T47D (cell line): ENCODE data around the gene RNFT1.
"Not testable (repeated sequence)": the region's sequence is repeated elsewhere in the genome, so short reads cannot be mapped to it uniquely, and the experiment has no call there.

Experiments used
- DNase-seq, 2 experiments: peaks; one replicate each; pipeline versions ENCODE4 v3.0.0 to v3.0.0-alpha.2; 2011 to 2012; ENCODE audit warnings: low read depth in 1 of 2, low spot score in 1 of 2
- JUND ChIP-seq: IDR thresholded peaks from 2 replicates; pipeline ENCODE4 v1.6.1; 2012; ENCODE audit warnings: low read depth
- in situ Hi-C: cut with HindIII; loops from 2 replicates; pipeline ENCODE4 v1.10.0; 2016; ENCODE audit warnings: low sequenced_read_pairs, low pct_unique_long_range_greater_than_20kb

The RNFT1 gene, protein sequence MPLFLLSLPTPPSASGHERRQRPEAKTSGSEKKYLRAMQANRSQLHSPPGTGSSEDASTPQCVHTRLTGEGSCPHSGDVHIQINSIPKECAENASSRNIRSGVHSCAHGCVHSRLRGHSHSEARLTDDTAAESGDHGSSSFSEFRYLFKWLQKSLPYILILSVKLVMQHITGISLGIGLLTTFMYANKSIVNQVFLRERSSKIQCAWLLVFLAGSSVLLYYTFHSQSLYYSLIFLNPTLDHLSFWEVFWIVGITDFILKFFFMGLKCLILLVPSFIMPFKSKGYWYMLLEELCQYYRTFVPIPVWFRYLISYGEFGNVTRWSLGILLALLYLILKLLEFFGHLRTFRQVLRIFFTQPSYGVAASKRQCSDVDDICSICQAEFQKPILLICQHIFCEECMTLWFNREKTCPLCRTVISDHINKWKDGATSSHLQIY

DNA sequence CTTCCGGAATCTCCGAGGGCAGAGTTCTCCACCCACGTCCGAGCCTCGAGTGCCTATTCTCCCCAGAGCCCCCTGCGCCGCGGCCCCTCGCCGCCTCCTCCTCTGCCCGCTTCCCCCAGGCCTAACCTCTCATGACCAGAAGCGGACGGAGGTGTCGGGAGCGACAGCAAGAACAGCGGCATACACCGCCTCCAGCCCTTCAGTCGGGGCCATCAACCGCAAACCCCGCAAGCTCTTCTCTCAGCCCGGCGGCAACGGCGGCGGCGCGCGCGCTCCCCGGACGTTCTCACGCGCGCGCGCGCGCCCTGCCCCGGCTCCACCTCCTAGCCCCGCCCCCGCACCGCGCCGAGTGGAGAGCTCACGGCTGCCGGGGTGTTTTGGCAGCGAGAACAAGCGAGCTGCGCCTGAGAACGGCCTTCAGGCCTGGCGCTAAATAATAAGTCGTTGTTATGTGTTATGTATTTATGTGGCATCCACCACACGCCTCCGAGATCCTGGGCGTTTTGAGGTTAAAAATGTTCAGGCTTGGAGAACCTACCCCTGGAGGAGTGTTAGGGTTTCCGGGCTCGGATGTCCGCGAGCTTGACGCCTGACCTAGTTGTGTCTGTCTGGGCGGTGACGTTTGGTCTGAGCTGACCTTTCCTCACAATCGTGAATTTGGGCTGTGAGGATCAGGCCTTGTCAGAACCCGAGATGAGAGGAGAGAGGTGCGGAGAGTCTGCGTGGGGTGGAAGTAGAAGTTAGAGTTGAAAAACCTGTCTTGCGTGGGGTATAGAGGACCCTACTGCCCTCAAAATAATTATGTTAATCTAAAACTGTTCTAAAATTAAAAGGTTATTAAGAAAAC is at the start of gene RNFT1:
Gene RNFT1, minus strand, starts transcription at position 259 of the 847 bp plus-strand sequence. Its CDS starts 77 bp downstream, at position 182.
- DNase-seq = peak; percentile 92 to 93
- in situ Hi-C loops = no loop called here
- TF ChIP-seq JUND = no peak

DNA sequence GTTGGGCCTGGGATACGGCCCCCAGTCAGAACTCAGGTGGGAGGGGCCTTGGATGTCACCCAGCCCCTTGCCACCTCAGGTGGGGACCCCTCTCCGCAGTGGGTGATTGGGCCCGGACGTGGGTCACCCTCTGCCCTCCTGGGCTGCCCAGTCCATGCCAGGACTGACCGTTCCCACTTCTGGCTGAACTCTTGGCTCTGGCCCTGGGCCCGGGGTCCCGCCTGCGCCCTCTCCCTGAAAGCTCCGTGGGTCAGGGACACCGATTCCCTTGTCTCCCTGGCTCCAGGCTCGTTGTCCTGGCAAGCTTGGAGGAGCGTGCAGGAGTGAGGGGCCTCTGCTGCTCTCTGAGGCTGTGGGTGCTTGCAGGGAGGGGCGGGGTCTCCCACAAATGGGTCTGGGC is 44.8 kb upstream of the RNFT1 start:
- in situ Hi-C loops = not testable (repeated sequence)

DNA sequence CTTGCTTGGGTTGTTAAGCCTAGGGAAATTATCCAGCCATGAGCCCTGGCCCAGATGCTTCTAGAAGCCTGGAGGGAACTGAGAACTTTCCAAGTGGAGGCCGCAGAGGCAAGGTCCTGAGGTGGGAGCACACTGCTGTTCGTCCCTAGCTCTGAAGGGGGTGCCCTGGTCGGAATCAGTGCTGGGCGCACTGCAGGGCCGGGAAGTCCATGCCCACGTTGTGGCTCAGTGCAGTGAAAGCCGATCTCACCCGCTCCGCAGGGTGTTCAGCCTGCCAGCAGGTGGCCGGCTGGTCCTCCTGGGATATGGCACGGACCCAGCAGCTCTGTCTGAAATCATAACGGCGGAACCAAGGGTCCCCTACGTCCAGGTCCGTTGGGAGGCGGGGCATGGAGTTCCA is 43.8 kb upstream of the RNFT1 start:
- in situ Hi-C loops, DNase-seq: not testable (repeated sequence)

More for the DNA sequence above, 44.8 kb upstream of the RNFT1 start:
- DNase-seq = not testable (repeated sequence)

DNA sequence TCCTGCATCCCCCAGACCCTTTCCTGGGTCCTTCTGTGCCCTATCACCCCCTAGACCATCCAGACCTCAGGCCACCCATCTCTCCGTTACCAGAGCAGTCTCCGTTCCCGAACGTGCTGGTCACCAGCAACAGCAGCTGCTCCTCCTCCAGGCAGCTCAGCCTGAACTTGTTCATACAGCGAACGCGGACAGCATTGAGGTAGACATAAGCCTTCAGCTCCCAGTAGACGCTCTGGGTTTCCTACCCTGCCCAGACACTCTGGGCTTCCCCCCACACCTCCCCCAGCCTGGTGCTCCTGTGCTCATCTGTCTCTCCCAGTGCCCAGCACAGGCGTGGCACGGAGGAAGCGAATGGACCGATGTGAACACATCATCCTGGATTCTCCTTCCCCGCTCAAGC is 41.6 kb upstream of the RNFT1 start:
- no peak for DNase-seq
- in situ Hi-C loops = no loop called here
- TF ChIP-seq JUND = no peak

DNA sequence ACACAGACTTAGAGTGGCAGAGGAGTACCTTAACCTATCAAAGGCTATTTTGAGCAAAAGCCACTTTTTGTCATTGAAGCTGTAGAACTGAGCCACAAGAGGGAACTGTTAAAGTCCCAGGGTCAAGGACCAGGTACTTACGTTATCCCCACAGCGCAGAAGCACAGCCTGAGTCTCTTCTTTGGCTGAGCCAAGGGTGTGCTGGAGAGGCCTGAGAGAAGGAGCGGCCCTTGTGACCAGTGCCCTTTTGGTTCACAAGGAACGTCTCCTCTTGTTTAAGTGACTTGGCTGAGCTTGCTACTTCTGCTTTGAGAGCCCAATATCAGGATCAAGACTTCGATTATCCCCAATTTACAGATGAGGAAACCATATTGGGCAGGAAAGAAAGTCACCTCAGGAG is 40.0 kb upstream of the RNFT1 start:
- DNase-seq, in situ Hi-C loops: not testable (repeated sequence)

DNA sequence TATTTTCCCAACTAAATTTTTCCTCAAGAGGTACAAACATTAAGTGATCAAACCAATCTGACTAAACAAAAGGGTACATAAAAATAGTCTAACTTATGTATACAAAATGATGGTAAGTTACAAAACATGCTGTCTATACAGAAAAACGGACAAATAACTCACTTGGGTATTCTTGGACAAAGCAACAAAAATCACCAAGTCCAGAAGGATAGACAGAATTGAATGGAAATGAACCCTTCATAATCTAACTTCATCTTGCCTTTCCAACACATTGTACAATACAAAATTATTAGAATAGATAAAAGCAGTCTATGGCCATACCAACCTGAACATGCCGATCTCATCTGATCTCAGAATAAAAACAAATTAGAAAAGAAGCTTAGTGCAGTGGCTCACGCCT is 37.9 kb upstream of the RNFT1 start:
- in situ Hi-C loops, DNase-seq: not testable (repeated sequence)

DNA sequence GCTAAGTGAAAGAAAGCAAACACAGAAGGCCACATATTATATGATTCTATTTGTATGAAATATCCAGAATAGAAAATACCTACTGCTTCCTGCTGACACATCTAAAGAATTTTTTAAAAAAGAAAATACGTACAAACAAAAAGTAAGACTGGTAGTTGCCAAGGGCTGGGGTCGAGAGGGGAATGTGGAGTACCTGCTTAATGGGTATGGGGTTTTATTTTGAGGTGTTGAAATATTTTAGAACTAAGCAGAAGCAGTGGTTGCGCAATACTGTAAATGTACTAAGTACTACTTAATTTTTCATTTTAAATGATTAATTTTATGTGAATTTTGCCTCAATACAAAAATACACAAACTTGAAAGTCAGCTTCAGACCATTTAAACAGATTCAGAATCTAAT is 32.1 kb upstream of the RNFT1 start:
- in situ Hi-C loops, DNase-seq: not testable (repeated sequence)

DNA sequence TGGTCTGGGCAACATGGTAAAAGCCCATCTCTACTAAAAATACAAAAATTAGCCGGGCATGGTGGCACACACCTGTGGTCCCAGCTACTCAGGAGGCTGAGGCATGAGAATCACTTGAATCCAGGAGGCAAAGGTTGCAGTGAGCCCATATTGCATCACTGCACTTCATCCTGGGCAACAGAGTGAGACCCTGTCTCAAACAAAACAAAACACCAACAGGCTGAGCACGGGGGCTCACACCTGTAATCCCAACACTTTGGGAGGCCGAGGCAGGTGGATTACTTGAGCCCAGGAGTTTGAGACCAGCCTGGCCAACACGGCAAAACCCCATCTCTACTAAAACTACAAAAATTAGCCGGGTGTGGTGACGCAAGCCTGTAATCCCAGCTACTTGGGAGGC is 10.6 kb upstream of the RNFT1 start:
- in situ Hi-C loops, DNase-seq: not testable (repeated sequence)

DNA sequence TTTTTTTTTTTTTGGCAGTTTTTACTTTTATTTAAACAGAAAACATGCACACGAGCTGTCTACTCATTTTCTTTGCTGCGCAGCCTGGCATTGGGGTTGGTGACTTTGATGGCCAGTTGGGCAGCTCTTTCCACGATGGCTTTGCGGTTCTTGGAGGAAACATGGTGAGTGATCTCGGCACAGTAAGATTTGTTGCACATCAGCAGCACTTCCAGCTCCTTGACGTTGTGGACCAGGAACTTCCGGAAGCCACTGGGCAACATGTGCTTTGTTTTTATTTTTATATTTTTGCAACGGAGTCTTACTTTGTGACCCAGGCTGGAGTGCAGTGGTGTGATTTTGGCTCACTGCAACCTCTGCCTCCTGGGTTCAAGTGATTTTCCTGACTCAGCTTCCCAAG is 8.9 kb upstream of the RNFT1 start:
- DNase-seq, in situ Hi-C loops: not testable (repeated sequence)

DNA sequence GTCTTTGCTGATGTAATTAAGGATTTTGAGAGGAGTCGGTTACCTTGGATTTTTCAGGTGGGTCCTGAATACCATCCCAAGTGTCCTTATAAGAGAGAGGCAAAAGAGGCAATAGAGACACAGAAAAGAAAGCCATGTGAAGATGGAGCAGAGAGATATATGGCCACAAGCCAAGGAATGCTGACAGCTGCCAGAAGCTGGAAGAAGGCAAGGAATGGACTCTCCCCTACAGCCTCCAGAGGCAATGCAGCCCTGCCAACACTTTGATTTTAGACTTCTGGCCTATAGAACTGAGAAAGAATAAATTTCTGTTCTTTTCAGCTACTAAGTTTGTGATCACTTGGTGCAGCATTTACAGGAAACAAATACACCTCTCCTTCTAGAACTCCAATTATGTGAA is 8.2 kb upstream of the RNFT1 start:
- TF ChIP-seq JUND = no peak
- DNase-seq = peak in 1 of 2 experiments; percentile 58
- in situ Hi-C loops = no loop called here

DNA sequence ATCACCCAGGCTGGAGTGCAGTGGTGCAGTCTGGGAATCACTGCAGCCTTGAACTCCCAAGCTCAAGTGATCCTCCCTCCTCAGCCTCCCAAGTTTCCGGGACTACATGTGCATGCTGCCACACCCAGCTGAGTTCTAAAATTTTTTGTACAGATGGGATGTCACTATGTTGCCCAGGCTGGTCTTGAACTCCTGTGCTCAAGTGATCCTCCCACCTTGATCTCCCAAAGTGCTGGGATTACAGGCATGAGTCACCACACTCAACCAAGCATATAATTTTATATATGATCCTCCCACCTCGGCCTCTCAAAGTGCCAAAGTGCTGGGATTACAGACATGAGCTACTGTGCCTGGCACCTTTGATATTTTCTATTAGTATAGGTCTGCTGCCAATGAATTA is 7.2 kb upstream of the RNFT1 start:
- DNase-seq, in situ Hi-C loops: not testable (repeated sequence)

DNA sequence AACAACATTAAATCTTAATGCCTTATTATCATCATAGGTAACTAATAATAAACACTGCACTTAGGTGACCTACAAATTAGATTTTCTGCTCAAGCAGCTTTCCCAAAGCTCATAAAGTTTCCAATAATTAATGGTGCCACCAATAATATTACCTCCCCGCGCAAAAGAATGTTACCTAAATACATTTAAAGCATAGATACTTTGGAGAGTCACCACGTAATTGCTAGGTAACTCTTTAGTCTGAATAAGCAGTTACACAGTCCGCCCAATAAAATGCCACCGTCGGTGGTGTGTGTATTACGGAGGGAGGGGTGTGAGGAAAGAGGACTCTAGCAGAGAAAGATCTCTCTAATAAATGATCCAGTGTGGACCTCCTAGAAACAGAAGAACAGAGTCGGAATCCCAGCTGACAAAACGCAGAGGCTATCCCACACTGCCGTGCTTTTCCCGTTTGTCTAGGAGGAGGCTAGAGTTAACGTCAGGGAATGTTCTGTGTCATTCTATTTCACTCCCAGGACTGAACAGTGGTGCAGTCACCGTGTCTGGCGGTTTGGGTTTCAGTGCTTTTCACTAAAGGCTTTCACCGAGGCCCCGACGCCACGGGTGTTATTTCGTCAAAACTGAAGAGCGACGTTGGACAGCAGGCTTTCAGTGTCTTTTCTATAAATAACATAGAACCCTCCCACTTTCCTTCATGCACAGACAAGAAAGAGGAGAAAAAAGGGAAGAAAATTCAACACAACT is 630 bp downstream of the RNFT1 start:
- in situ Hi-C loops = no loop called here
- no peak for TF ChIP-seq JUND
- peak; percentile 54 to 73 for DNase-seq
